Dendritic cell treated with granulocyte-macrophage colony-stimulating factor and Interleukin-4, amounts not matched to agents 40 ng/mL and 50 ng/mL, for 4 days (primary cell): ENCODE results near the gene FOXJ2.

ENCODE experiments used
- H3K27ac Mint-ChIP-seq: one replicate; pipeline ENCODE4 v1.8.0; 2022; ENCODE audit warnings: mild to moderate bottlenecking, mixed read lengths
- H3K27me3 Mint-ChIP-seq: one replicate; pipeline ENCODE4 v1.8.0; 2022; ENCODE audit warnings: mild to moderate bottlenecking, mixed read lengths
- H3K36me3 Mint-ChIP-seq: one replicate; pipeline ENCODE4 v1.8.0; 2022; ENCODE audit warnings: low read depth, mixed read lengths
- H3K4me1 Mint-ChIP-seq: one replicate; pipeline ENCODE4 v1.8.0; 2022; ENCODE audit warnings: low read depth, mixed read lengths
- H3K4me3 Mint-ChIP-seq: one replicate; pipeline ENCODE4 v1.8.0; 2022; ENCODE audit warnings: mild to moderate bottlenecking, moderate library complexity, mixed read lengths
- H3K9me3 Mint-ChIP-seq: one replicate; pipeline ENCODE4 v1.8.0; 2022; ENCODE audit warnings: mixed read lengths
- intact Hi-C: fragments of 100-400 bp; cut with micrococcal nuclease; formaldehyde crosslinking; loops from one replicate; pipeline ENCODE4 v1.15.0; 2022

FOXJ2 gene

DNA sequence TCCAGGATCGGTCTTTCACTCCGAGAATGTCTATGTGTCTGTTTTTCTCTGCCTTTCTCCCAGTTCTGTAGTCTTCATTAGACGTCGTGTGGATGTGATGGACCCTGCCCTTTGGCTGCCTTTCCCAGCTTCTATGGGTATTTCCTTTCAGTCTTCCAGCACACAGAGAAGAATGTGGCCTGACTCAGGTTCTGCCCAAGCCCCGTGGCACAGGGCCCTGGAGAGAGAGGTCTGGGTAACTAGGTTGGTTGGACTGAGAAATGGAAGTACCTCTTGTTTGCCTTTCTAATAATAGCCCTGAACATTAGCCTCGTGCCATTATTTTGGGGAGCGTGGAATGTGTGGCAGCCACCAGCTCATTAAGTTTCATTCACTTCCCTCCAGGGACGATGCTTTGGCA is 3.8 kb downstream of the FOXJ2 start:
- Mint-ChIP-seq H3K4me1 (peaks cover 69% of the 10 kb centered on the region), H3K4me3 (no peak overlapping the region), H3K36me3 (peaks cover 63% of the 10 kb centered on the region), H3K27ac (peak overlapping the region; percentile 66), H3K27me3 (no peaks in the 10 kb centered on the region), H3K9me3 (no peaks in the 10 kb centered on the region)
- intact Hi-C loops = no loop called here

DNA sequence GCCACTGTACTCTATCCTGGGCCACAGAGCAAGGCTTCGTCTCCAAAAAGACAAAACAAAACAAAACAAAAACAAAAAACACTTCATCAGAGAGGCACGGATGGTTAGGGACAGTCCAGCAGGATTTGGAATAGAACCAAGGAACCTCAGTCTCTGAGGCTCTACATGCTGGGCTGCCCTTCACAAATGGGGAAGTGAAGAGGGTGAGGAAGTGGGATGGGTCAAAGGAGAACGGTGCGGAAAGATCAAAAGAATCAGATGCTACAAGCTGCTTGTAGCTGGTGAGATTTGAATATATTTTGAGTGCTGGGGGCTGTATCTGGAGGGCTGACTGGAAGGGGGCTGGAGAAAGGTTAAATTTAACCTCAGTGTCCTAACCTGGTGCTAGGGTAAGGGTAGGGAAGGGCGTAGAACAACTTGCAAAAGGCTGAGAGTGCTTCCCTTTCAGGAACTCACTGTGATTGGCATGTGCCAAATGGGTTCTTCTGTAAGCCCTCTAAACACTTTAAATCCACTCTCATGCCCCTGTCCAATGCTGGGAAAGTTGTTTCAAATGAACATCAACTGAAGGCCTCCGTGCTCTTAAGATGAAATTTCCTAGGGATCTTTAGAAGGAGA is 4.6 kb downstream of the FOXJ2 start:
- Mint-ChIP-seq H3K9me3 (no peaks in the 10 kb centered on the region), H3K27me3 (no peaks in the 10 kb centered on the region), H3K36me3 (peaks cover 72% of the 10 kb centered on the region), H3K27ac (peak overlapping the region; percentile 66), H3K4me1 (peaks cover 69% of the 10 kb centered on the region), H3K4me3 (peak overlapping the region; percentile 61)
- intact Hi-C loops = no loop called here

DNA sequence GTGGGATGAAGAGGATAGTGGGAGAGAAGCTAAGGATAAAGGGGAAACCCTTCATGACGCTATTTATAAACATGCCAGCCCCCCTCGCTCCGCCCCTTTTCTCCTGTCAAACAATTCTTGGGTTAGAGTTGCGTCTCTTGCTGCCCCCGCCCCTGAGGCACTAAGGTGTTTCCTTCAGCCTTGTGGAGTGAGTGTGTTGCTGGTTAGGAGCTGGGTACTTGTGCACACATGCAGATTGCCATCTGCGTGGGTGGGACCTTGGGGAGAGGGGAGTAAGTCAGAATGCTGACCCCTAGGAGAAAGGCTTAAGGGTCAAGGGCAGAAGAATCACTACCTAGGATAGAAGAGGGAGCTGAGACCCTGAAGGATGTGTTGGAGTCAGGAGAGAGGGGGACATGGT is 5.4 kb downstream of the FOXJ2 start:
- Mint-ChIP-seq H3K27me3 (no peaks in the 10 kb centered on the region), H3K36me3 (peaks cover 76% of the 10 kb centered on the region), H3K9me3 (no peaks in the 10 kb centered on the region), H3K27ac (peak overlapping the region; percentile 66), H3K4me3 (peak overlapping the region; percentile 13), H3K4me1 (peaks cover 69% of the 10 kb centered on the region)
- intact Hi-C loops = no loop called here

DNA sequence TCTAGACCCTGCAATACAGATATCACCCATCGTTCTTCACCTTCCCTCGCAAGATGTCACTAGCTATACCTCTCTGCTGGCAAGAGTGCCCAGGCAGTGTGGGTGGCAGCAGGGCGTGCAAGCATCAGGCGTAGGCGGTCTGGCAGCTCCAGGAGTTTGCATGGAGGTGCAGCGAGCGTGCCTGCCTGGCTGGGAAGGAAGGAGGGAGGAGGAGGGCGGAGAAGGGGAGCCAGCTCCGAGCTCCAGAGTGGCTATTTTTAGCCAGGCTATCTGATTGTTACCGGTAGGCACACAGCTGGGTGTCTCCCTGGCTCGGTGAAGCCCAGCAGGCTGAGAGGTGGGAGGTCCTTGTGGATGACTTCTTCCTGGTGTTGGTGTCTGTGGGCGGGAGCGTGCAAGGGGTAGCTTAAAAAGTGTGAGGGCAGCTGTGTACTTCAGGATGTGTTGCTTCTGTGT is 6.2 kb downstream of the FOXJ2 start:
- H3K4me1 Mint-ChIP-seq = peaks cover 62% of the 10 kb centered on the region
- H3K9me3 Mint-ChIP-seq = no peaks in the 10 kb centered on the region
- peak overlapping the region; percentile 66 for H3K27ac Mint-ChIP-seq
- intact Hi-C loops = no loop called here
- peak overlapping the region; percentile 62 for H3K4me3 Mint-ChIP-seq
- H3K27me3 Mint-ChIP-seq = no peaks in the 10 kb centered on the region
- peaks cover 76% of the 10 kb centered on the region for H3K36me3 Mint-ChIP-seq

DNA sequence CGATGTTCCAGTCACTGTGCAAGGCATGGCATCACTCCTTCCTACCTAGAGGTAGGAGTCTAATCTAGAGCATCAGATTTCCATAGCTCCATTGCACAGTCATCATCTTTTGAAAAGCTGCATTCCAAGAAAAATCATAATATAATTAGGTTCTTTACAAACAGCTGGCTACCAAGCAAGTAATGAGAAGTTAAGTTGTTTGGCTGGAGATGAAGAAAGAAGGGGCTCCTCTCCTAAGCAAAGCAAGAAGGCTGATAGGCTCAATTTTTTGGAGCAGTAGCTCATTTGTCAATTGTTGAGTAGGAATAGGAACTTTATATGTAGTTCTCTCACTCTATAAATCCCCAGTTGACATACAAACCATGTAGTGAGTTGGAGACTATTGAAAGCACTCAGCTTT is 8.3 kb downstream of the FOXJ2 start:
- H3K4me3 Mint-ChIP-seq = no peak overlapping the region
- no peaks in the 10 kb centered on the region for H3K9me3 Mint-ChIP-seq
- intact Hi-C loops = no loop called here
- H3K4me1 Mint-ChIP-seq = peaks cover 48% of the 10 kb centered on the region
- peaks cover 85% of the 10 kb centered on the region for H3K36me3 Mint-ChIP-seq
- H3K27me3 Mint-ChIP-seq = no peaks in the 10 kb centered on the region
- H3K27ac Mint-ChIP-seq = no peak overlapping the region

DNA sequence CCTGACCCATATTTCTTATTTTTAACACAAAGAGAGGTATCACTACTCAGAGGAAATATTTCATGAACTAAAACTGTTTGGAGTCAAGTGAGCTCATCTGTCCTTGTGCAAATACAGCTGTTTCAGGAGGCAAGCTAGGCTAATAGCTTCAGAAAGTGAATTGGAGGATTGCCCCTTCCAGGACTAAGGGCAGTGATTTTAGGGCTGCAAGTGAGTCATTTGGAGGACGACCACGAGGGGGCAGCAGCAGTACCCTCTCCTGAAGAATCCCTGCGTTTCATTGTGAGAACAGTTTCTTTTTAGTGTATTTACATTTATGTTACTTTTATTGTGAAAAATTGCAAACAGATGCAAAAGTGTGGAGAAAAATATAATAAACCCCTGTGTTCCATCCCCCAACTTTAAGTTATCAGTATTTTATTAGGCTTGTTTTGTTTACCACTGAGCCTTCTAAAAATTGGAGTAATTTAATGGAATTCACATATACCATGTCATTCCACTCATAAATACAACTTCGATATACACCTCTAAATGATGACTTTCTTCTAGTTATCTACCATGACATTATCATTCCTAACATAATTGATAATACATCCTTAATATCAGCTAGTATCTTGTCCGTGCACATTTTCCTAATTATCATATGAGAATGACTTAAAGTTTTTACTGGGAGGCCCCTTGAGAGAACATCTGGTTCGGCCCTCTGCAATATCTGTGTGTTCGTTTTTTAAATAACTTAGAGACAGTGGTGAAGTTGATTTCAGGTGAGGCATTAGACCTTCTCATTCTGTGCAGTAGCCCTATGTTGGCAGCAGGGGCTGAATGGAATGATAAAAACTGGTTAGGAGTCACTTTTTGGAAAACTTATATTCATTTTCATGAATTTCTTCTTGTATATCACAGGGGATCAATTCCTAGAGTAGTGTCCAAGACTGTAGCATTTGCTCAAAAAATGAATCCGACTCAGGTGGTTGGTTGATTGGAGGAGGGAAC is 13.7 kb downstream of the FOXJ2 start:
- Mint-ChIP-seq H3K36me3 (peaks cover 93% of the 10 kb centered on the region), H3K27me3 (no peaks in the 10 kb centered on the region)
- intact Hi-C loops = loop anchor here (1.0 kb wide), 1 partner anchor 32 kb away; no protein-coding TSS in a partner anchor

DNA sequence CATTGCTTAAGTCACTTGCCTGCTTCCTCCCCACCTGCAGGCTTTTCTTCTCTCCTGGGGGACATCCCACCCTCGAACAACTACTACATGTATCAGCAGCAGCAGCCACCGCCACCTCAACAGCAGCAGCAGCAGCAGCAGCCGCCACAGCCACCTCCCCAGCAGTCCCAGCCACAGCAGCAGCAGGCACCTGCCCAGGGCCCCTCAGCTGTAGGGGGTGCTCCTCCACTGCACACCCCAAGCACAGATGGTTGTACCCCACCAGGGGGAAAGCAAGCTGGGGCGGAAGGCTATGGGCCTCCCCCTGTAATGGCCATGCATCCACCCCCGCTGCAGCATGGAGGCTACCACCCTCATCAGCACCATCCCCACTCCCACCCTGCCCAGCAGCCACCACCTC is 15.3 kb downstream of the FOXJ2 start:
- H3K27me3 Mint-ChIP-seq = no peaks in the 10 kb centered on the region
- no peaks in the 10 kb centered on the region for H3K9me3 Mint-ChIP-seq
- intact Hi-C loops = no loop called here
- H3K27ac Mint-ChIP-seq = no peak overlapping the region
- H3K4me1 Mint-ChIP-seq = peaks cover 51% of the 10 kb centered on the region
- peaks cover 87% of the 10 kb centered on the region for H3K36me3 Mint-ChIP-seq
- no peak overlapping the region for H3K4me3 Mint-ChIP-seq

More for the DNA sequence above, 13.7 kb downstream of the FOXJ2 start:
- Mint-ChIP-seq H3K9me3 (no peaks in the 10 kb centered on the region), H3K4me1 (peaks cover 38% of the 10 kb centered on the region), H3K27ac (no peak overlapping the region), H3K4me3 (no peak overlapping the region)

DNA sequence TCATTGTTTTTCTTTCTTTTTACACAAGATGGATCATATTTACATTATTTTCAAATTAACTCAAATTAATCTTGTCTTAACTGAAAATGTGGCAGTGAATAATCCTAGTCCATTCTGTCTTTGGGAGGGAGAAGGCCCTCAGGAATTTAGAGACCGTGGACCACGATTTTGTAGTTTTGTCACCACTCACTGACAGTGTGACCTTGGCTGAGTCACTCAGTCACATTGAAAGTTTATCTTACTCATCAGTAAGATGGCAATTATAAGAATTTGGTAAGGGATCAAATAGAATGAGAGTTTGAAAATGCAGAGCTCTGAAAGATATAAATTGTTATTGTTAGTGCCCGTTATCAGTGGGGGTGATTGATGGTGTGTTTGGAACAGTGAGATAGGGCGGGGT is 16.4 kb downstream of the FOXJ2 start:
- Mint-ChIP-seq H3K27ac (peak overlapping the region; percentile 67), H3K4me1 (peaks cover 56% of the 10 kb centered on the region), H3K9me3 (no peaks in the 10 kb centered on the region), H3K4me3 (no peak overlapping the region), H3K27me3 (no peaks in the 10 kb centered on the region), H3K36me3 (peaks cover 87% of the 10 kb centered on the region)
- intact Hi-C loops = no loop called here

DNA sequence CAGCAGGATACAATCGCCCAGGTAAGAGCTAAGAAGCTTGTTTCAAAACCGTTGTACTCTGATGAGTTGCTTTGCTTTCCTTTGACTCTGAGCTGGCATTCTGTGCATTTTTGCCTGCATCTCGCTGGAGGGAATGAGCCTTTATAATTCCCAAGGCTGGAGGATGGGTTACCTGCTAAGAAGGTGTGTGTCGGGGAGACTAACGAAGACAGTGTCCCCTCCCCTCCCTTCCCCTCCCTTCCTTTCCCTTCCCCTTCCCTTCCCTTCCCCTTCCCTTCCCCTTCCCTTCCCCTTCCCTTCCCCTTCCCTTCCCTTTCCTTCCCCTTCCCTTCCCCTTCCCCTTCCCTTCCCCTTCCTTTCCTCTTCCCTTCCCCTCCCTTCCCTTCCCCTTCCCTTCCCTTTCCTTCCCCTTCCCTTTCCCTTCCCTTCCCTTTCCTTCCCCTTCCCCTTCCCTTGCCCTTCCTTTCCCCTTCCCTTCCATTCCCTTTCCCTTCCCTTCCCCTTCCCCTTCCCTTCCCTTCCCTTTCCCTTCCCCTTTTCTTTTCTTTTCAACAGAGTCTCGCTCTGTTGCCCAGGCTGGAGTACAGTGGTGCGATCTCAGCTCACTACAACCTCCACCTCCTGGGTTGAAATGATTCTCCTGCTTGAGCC is 18.2 kb downstream of the FOXJ2 start:
- no peaks in the 10 kb centered on the region for H3K9me3 Mint-ChIP-seq
- H3K27me3 Mint-ChIP-seq = no peaks in the 10 kb centered on the region
- peaks cover 63% of the 10 kb centered on the region for H3K4me1 Mint-ChIP-seq
- H3K4me3 Mint-ChIP-seq = peak overlapping the region; percentile 40
- intact Hi-C loops = no loop called here
- H3K36me3 Mint-ChIP-seq = peaks cover 85% of the 10 kb centered on the region
- H3K27ac Mint-ChIP-seq = peak overlapping the region; percentile 84

DNA sequence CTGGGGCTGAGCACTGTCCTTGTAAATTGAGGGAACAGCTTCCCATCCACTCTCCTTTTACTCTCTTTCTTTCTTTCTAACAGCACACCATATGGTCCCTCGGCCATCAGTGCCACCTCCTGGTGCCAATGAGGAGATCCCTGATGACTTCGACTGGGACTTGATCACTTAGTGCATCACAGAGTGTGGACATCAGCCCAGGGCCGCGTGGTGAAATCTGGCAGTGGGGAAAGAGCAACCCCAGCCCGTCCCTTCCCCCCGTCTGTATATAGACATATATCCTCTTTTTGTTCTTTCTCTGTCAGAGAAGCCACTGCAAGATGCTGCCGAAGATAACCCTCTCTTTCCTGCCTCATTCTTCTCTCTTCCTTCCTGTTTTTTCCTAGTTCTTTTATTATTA is 20.2 kb downstream of the FOXJ2 start:
- intact Hi-C loops = no loop called here
- peaks cover 79% of the 10 kb centered on the region for H3K36me3 Mint-ChIP-seq
- peaks cover 69% of the 10 kb centered on the region for H3K4me1 Mint-ChIP-seq
- peak overlapping the region; percentile 84 for H3K27ac Mint-ChIP-seq
- H3K9me3 Mint-ChIP-seq = no peaks in the 10 kb centered on the region
- H3K4me3 Mint-ChIP-seq = no peak overlapping the region
- H3K27me3 Mint-ChIP-seq = no peaks in the 10 kb centered on the region

DNA sequence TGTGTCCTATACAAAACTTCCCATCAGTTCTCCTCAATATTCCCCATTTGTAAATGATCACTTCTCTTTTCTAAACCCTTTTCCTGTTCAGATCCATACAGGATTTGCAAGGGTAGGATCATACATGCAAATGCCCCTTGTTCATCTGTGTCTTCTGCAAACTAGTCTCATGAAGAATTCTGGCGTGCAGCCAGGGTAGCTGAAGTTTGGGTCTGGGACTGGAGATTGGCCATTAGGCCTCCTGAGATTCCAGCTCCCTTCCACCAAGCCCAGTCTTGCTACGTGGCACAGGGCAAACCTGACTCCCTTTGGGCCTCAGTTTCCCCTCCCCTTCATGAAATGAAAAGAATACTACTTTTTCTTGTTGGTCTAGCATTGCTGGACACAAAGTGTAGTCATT is 22.3 kb downstream of the FOXJ2 start:
- Mint-ChIP-seq H3K27me3 (no peaks in the 10 kb centered on the region), H3K27ac (peak overlapping the region; percentile 33), H3K4me1 (peaks cover 72% of the 10 kb centered on the region), H3K9me3 (no peaks in the 10 kb centered on the region), H3K4me3 (no peak overlapping the region), H3K36me3 (peaks cover 79% of the 10 kb centered on the region)
- intact Hi-C loops = no loop called here

DNA sequence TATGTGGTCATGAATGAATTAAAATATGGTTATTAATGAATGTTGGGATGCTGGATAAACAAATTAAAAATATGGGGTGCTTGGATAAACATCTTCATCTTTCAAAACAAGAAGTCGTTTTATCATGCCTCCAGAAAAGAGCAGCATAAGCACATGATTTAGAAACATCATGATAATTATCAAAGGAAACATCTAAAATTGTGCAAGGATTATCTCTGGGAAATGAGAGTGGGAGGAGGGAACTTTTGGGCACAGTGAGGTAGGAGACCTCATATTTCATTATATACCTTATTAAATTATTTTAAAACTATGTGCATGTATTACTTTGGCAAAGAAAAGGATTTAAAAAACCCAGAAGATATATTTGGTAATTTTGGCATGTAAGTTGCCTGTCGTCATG is 24.8 kb downstream of the FOXJ2 start:
- Mint-ChIP-seq H3K27ac (peak overlapping the region; percentile 9), H3K27me3 (no peaks in the 10 kb centered on the region), H3K4me3 (no peak overlapping the region), H3K36me3 (peaks cover 93% of the 10 kb centered on the region), H3K4me1 (peaks cover 72% of the 10 kb centered on the region), H3K9me3 (no peaks in the 10 kb centered on the region)
- intact Hi-C loops = no loop called here

DNA sequence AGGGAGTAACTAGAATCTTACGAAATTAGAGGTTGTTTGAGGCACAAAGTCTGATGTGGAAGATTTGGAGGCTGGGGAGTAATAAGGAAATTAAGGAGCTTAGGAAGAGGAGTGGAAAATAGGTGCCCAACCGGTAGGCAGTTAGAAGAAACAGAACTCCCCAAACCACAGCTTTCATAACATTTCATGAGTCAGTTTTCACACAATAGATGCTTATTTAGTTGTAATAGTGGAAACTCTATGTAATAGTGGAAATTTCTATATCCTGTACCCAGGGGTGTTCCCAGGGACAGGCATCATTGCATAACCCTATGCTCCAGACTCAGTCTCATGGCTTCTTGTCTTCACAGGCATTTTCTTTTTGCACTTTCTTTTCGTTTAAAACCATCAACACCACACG is 25.3 kb downstream of the FOXJ2 start:
- no peaks in the 10 kb centered on the region for H3K9me3 Mint-ChIP-seq
- intact Hi-C loops = no loop called here

DNA sequence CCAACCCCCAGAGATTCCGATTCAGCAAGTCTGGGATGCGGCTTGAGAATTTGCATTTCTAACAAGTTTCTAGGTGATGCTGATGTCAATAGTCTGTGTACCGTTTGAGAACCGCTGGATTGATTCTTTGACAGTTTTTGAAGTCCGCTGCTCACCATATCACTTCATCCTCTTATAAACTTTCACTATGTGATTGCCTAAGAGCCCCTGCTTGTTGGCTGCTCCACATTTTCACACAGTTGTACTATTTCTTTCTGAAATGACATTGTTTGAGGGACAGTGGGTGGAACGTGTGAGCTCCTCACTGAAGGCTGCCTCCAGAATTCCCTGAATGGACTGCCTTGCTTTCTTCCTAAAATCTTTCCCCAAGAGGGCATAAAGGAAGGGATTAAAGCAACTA is 26.0 kb downstream of the FOXJ2 start:
- Mint-ChIP-seq H3K36me3 (peaks cover 93% of the 10 kb centered on the region), H3K27ac (no peak overlapping the region), H3K4me1 (peaks cover 75% of the 10 kb centered on the region), H3K4me3 (no peak overlapping the region), H3K9me3 (no peaks in the 10 kb centered on the region), H3K27me3 (no peaks in the 10 kb centered on the region)
- intact Hi-C loops = no loop called here

More for the DNA sequence above, 25.3 kb downstream of the FOXJ2 start:
- H3K36me3 Mint-ChIP-seq = peaks cover 93% of the 10 kb centered on the region
- no peak overlapping the region for H3K27ac Mint-ChIP-seq
- H3K27me3 Mint-ChIP-seq = no peaks in the 10 kb centered on the region
- no peak overlapping the region for H3K4me3 Mint-ChIP-seq
- peaks cover 71% of the 10 kb centered on the region for H3K4me1 Mint-ChIP-seq
